WTC11 (cell line): ENCODE data around the gene SHPK. TPM values are rescaled to one million over a fixed set of nuclear protein-coding genes. Genes with fewer than 3 reads are reported as not detected.

Experiments used
- ATAC-seq: fragments of 200-7000 bp; cut with Tn5 transposase; 2 replicates; pipeline ENCODE4 v1.10.0; 2021; ENCODE audit warnings: mild to moderate bottlenecking, moderate library complexity
- CTCF ChIA-PET: fragments of 300-600 bp; sonication (Branson Sonifier 250); formaldehyde crosslinking; loops from one replicate; lab custom pipeline; 2021; ENCODE audit warnings: antibody characterized with exemption; lab: Charles Lee
- POLR2A ChIA-PET: fragments of 350-600 bp; sonication (Branson Sonifier 250); formaldehyde crosslinking; loops from one replicate; lab custom pipeline; 2021; ENCODE audit warnings: antibody characterized with exemption; lab: Charles Lee
- DNase-seq: peaks from one replicate; pipeline ENCODE4 v3.0.0; 2021; ENCODE audit warnings: low spot score
- H3K27ac Mint-ChIP-seq: 2 replicates; pipeline ENCODE4 v1.8.0; 2021; ENCODE audit warnings: mixed read lengths
- H3K27me3 Mint-ChIP-seq: 2 replicates; pipeline ENCODE4 v1.8.0; 2021; ENCODE audit warnings: low read depth, mild to moderate bottlenecking, moderate library complexity, mixed read lengths
- H3K36me3 Mint-ChIP-seq: 2 replicates; pipeline ENCODE4 v1.8.0; 2021; ENCODE audit warnings: mixed read lengths
- H3K4me1 Mint-ChIP-seq: 2 replicates; pipeline ENCODE4 v1.8.0; 2022; ENCODE audit warnings: mixed read lengths
- H3K4me3 Mint-ChIP-seq: 2 replicates; pipeline ENCODE4 v1.8.0; 2021; ENCODE audit warnings: mild to moderate bottlenecking, moderate library complexity, mixed read lengths
- H3K9me3 Mint-ChIP-seq: 2 replicates; pipeline ENCODE4 v1.8.0; 2021; ENCODE audit warnings: mixed read lengths
- ATF1 ChIP-seq: sonication (generic); formaldehyde crosslinking; IDR thresholded peaks from 2 replicates; pipeline ENCODE4 v1.8.1; 2023; ENCODE audit warnings: mild to moderate bottlenecking, moderate library complexity, missing genetic modification reagents
- CREB1 ChIP-seq: sonication (generic); formaldehyde crosslinking; IDR thresholded peaks from 2 replicates; pipeline ENCODE4 v1.8.0; 2023; ENCODE audit warnings: mild to moderate bottlenecking, missing genetic modification reagents
- CTCF ChIP-seq: fragments of 200-600 bp; IDR thresholded peaks from 2 replicates; pipeline ENCODE4 v1.8.0; 2022; ENCODE audit warnings: antibody characterized with exemption
- ERG ChIP-seq: fragments of 250-450 bp; sonication (Bioruptor Pico); IDR thresholded peaks from 2 replicates; pipeline ENCODE4 v1.8.0; 2021; ENCODE audit warnings: mild to moderate bottlenecking
- MLX ChIP-seq: sonication (generic); formaldehyde crosslinking; IDR thresholded peaks from 2 replicates; pipeline ENCODE4 v1.8.1; 2023; ENCODE audit warnings: mild to moderate bottlenecking, missing genetic modification reagents, moderate library complexity
- RELA ChIP-seq: sonication (generic); formaldehyde crosslinking; IDR thresholded peaks from 2 replicates; pipeline ENCODE4 v1.8.1; 2022; ENCODE audit warnings: missing genetic modification reagents, mild to moderate bottlenecking, borderline replicate concordance
- SMAD3 ChIP-seq: sonication (generic); formaldehyde crosslinking; IDR thresholded peaks from 2 replicates; pipeline ENCODE4 v1.8.0; 2022; ENCODE audit warnings: missing genetic modification reagents, mild to moderate bottlenecking, borderline replicate concordance
- SOX15 ChIP-seq: fragments of 250-450 bp; sonication (Bioruptor Pico); IDR thresholded peaks from 2 replicates; pipeline ENCODE4 v1.9.0; 2021; ENCODE audit warnings: mild to moderate bottlenecking
- ZBTB43 ChIP-seq: sonication (generic); formaldehyde crosslinking; IDR thresholded peaks from 2 replicates; pipeline ENCODE4 v1.8.1; 2023; ENCODE audit warnings: mild to moderate bottlenecking, missing genetic modification reagents
- ZNF263 ChIP-seq: sonication (generic); formaldehyde crosslinking; IDR thresholded peaks from 2 replicates; pipeline ENCODE4 v1.8.1; 2022; ENCODE audit warnings: low read depth, mild to moderate bottlenecking, moderate library complexity, missing genetic modification reagents
- ZNF317 ChIP-seq: sonication (generic); formaldehyde crosslinking; IDR thresholded peaks from 2 replicates; pipeline ENCODE4 v1.8.1; 2023; ENCODE audit warnings: low read depth, mild to moderate bottlenecking, moderate library complexity, missing genetic modification reagents, borderline replicate concordance
- ZNF396 ChIP-seq: fragments of 250-450 bp; sonication (Bioruptor Pico); IDR thresholded peaks from 2 replicates; pipeline ENCODE4 v1.8.0; 2021; ENCODE audit warnings: mild to moderate bottlenecking, moderate library complexity, borderline replicate concordance
- ZNF512 ChIP-seq: sonication (generic); formaldehyde crosslinking; IDR thresholded peaks from 2 replicates; pipeline ENCODE4 v1.8.1; 2022; ENCODE audit warnings: missing genetic modification reagents, borderline replicate concordance
- ZNF532 ChIP-seq: fragments of 250-450 bp; sonication (Bioruptor Pico); IDR thresholded peaks from 2 replicates; pipeline ENCODE4 v1.9.0; 2021; ENCODE audit warnings: mild to moderate bottlenecking, borderline replicate concordance
- ZSCAN18 ChIP-seq: fragments of 250-450 bp; sonication (Bioruptor Pico); IDR thresholded peaks from 2 replicates; pipeline ENCODE4 v2.1.2; 2022; ENCODE audit warnings: mild to moderate bottlenecking, moderate library complexity
- total RNA-seq: library from RNA; stranded (reverse); gene quantifications from 3 replicates; pipeline ENCODE4 v1.2.3, GENCODE V29; 2021

Gene SHPK
- total RNA-seq, 1 experiment from 2014 or later, result 29.2 TPM

GRCh38 chr17:3573246-3574100 lies 62.6 kb downstream of the SHPK start (continued):
- TF ChIP-seq ERG (CRISPR knock-in tag) (no peak), SMAD3 (CRISPR knock-in tag) (no peak), ZNF263 (CRISPR knock-in tag) (no peak)
- TF ChIP-seq, all 79 proteins: peak for 0

GRCh38 chr17:3572231-3572630 lies 63.8 kb downstream of the SHPK start:
- H3K27ac Mint-ChIP-seq, result no peak overlapping the region
- DNase-seq, result no peak
- TF ChIP-seq SMAD3 (CRISPR knock-in tag), result no peak
- TF ChIP-seq ZBTB43 (CRISPR knock-in tag), result no peak
- no peak for TF ChIP-seq ZNF317 (CRISPR knock-in tag)
- no peak for TF ChIP-seq SOX15
- TF ChIP-seq ZSCAN18 (CRISPR knock-in tag), result no peak
- no peak for TF ChIP-seq ZNF512 (CRISPR knock-in tag)
- TF ChIP-seq CTCF, result no peak
- no peaks in the 10 kb centered on the region for H3K9me3 Mint-ChIP-seq
- ChIA-PET CTCF (interaction anchor here (1.5 kb wide), 1 partner anchor 31 kb away, joined by 5 read pairs; no protein-coding TSS in a partner anchor), POLR2A (no interaction called here)
- H3K4me1 Mint-ChIP-seq, result no peaks in the 10 kb centered on the region
- H3K4me3 Mint-ChIP-seq, result no peak overlapping the region
- no peak for ATAC-seq
- H3K27me3 Mint-ChIP-seq, result no peaks in the 10 kb centered on the region
- peaks cover 11% of the 10 kb centered on the region for H3K36me3 Mint-ChIP-seq

- ChIA-PET POLR2A (no interaction called here), CTCF (interaction anchor here (1.5 kb wide), 1 partner anchor 31 kb away, joined by 5 read pairs; no protein-coding TSS in a partner anchor)
- Mint-ChIP-seq H3K27me3 (no peaks in the 10 kb centered on the region), H3K9me3 (no peaks in the 10 kb centered on the region), H3K4me1 (no peaks in the 10 kb centered on the region), H3K4me3 (no peak overlapping the region), H3K36me3 (peaks cover 13% of the 10 kb centered on the region), H3K27ac (no peak overlapping the region)
- DNase-seq (no peak), ATAC-seq (no peak)
- TF ChIP-seq RELA (CRISPR knock-in tag) (no peak), ZNF532 (CRISPR knock-in tag) (no peak), CREB1 (CRISPR knock-in tag) (no peak), ATF1 (CRISPR knock-in tag) (no peak), MLX (CRISPR knock-in tag) (no peak), ZNF396 (no peak)
Observed at GRCh38 chr17:3571043-3571900, 64.8 kb downstream of the SHPK start.
